Fibroblast of skin of left biceps (primary cell): Measurements from ENCODE around the gene VGLL3.
A peak's percentile ranks its signal among the peaks of the same experiment; 100 is the strongest.
"Not testable (repeated sequence)": the region's sequence is repeated elsewhere in the genome, so short reads cannot be mapped to it uniquely, and the experiment has no call there.

ENCODE experiments used
- DNase-seq, 2 experiments: peaks; one replicate each; pipeline ENCODE4 v3.0.0-alpha.2; 2013; ENCODE audit warnings: low read depth in 2 of 2

VGLL3 gene

DNA sequence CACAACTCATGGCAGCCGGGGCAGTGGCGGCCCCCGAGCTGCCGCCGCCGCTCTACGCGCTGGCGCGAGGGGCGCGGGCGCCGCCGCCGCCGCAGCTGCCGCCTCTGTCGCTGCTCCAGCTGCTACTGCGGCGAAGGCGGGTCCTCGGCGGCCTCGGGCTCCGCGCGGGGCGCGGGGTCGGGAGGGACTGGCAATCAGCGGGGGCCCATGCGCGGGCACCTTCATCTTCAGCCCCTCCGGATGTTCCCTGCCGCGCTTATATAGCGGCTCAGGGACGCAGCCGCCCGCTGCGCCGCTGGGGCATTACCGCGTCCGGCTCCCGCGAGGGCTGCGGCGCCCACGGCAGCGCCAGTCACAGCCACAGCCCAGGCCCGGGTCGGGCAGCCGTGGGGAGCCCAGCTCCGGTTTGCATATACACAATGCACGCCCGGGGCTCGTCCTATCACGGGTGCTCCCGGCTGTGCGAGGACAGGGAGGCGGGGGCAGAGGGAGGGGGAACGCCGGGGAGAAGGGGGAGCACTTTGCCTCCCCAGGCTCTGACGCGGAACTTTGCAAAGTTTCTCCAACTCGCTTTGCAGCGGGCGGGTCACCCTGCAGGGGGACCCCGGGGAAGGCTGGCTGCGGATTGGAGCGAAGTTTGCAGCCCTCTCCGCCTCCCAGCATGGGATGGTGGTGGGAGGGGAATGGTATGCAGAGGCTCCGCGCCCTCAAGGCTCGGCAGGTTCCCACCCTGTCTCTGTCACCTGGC is at the start of gene VGLL3:
Gene VGLL3 (minus strand): TSS at position 416 of the 748 bp plus-strand sequence. CDS start 406 bp downstream, at position 10.
- peak; percentile 79 to 83 for DNase-seq

DNA sequence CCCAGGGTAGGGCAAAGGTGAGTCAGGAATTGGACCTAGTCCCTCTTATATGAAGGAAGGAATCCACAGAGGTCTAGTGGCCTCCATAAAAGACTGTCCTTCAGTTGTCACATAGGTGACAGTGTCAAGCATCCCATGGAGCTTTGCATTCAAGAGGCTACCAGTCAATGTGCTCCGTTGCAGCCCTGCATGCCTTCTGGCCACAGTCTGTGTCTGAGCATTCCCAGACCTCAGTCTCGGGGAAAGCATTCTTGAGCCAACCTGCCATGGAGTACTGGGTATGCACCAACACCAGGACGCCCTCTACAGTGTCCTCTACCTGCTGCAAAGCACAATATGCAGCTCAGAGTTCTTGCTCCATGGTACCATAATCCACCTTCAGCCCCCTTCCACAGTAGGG is 46.7 kb upstream of the VGLL3 start:
- no peak for DNase-seq

DNA sequence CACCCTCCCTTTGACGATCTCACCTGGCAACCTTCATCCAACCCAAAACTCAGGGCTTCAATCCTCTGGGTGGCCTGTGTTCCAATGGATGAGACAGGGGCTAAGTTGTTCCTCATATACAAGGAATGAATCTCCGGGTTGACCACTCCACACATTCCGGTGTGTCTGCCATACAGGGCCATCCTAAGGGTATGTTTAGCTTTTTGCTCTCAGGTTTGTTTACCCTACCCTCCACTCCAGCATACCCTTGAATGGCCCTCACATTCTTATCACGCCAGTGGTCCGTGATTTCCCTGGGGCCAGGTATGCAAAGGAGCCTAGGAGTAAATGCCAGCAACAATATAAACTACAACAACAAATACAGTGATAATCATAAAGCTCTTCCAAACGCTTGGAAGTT is 45.7 kb upstream of the VGLL3 start:
- no peak for DNase-seq

DNA sequence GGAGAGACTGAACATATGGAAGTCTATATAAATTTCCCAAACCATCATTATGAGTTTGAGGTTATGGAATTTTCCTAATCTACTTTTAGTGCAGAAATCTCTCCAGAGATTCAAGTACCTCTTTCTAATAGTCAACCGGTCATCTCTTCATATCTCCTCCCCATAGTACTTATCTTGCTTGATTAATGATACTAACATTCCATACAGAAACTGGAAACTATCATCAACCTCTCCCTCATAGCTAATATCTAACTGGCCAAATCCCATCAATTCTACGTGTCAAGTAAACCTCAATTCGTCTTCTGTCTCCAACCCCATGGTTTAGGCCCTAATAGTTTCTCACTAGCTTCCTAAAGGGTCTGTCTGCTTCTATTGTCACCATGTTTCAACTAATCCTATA is 44.4 kb upstream of the VGLL3 start:
- DNase-seq = no peak

GRCh38 chr3:87033205-87033604 is 42.3 kb upstream of the VGLL3 start:
- DNase-seq = no peak

DNA sequence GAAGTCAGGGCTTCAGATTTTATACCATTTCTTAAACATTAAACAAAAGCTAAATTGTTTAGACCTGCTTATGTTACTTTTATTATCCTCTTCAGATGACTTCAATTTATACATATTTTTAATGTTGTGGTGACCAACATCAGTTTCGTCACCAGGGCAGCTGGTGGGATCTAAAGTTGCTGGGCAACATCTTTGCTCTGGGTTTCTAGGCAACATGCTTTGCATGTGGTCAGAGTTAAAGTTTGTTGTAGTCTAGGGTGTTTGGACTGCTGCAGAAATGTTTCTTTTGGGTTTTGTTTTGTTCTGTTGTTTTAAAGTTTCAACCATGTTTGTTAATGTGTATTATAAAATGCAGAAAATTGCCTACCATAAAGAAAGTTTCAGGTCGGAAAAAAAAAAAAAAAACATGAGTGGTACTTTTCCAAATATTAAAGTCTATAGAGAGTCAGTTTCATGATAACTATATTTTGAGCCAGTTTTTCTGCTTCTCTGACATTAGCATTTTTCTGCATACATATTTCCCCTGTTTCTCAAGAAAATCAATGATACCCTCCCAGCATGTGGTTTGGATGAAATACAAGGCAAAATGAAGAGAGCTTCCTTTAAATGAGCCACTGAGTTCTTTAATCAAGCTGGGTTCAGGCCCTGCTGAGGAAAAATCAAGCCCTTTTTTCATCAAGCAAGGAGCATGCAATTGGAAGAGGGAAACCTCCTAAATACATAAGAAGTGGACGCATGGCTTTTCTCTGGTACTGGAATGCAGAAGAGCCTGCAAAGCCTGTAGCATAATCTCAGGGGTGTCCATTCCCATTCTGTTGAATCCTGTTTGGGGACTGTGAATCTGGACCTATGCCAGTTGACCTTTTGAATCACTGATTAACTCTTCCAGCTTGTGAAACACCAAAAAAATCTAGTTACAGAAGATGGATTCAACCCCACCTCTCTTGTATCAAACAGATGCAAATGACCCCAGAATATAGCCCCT is 35.0 kb upstream of the VGLL3 start:
- DNase-seq = no peak

GRCh38 chr3:87017370-87017769 is 26.4 kb upstream of the VGLL3 start:
- DNase-seq = not testable (repeated sequence)

DNA sequence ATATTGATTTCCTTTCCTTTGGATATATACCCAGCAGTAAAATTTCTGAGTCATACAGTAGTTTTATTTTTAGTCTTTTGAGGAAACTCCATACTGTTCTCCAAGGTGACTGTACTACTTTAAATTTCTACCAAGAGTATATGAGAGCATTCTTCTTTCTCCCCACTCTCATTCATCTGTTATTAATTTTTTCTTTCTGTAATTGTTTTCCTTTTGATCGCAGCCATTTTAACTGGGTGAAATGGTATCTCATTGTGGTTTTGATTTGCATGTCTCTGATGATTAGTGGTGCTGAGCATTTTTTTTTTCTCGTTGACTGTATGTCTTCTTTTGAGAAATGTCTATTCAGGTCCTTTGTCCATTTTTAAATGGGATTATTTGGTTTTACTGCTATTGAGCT is 18.3 kb upstream of the VGLL3 start:
- DNase-seq = no peak

DNA sequence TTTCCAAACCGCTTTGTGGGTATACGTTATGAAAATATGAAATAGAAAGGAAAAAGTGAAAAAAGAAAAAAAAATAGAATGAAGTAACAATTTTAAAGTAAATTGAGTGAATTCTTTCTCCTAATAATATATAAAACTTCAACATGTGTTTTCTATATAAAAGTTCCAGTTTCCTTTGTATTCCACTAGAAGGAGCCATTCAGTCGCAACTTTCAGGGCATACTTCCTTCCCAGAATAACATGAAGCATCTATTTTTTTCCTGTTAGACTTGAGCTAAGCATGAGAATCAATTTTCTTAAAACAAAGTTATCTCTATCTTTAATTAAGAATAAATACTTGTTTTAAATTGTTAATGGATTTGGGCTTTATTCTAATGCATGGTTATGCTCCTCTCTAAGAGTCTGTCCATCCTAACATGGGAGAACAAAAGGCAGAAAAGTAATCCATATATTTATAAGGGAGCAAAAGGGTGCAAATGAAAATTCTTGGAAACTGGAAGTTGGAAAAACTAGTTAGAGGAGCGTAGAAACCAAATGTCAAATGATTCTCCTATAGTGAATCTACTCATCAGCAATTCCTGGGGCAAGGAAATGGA is 16.0 kb upstream of the VGLL3 start:
- DNase-seq = no peak

DNA sequence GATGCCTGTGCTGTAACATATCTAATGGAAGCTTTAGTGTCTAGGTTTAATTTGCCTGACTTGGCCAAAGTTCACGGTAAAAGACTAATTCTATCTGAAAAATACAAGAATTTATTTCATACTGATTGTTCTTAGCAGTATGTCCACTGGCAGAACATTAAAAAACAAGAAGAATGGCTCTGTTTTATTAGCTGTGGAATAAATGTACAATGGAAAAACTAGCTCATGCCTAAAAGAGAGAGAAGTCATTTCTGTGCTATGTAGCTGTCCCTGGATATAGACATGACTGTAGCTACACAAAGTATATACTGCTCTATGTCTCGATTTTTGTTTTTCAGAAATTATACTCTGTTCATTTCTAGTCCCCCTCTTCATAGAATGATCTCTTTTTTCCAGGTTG is 13.9 kb upstream of the VGLL3 start:
- no peak for DNase-seq

- no peak for DNase-seq
Observed at GRCh38 chr3:87002346-87002745, 11.4 kb upstream of the VGLL3 start.

DNA sequence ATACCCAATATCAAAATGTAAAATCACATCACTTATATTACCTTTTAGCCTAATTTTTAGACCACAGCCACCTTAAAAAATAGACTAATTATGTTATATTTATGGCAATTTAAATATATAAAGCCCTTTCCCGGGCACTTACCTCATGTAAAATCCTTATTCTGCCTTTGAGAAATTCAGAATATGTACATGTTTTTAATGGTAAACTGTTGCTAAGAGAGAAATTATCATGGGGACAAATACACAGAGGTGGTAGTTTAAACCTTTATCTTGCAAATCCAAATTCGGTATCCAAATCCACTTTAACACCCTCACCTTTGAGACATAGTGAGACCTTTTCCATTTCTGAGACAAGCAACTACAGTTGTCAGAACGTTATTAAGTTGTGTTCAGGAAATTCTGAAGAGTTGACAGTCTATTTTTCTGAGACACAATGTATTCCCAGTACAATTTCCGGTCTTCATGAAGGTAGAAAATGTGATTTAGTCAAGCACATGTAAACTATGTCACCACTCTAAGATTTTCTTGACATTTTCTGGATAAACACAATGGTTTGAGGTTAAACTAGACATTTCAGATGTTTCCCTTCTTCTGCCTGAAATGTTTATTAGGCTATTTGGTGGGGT is 10.6 kb upstream of the VGLL3 start:
- no peak for DNase-seq

GRCh38 chr3:87000940-87001339 is 10.0 kb upstream of the VGLL3 start:
- DNase-seq = no peak

DNA sequence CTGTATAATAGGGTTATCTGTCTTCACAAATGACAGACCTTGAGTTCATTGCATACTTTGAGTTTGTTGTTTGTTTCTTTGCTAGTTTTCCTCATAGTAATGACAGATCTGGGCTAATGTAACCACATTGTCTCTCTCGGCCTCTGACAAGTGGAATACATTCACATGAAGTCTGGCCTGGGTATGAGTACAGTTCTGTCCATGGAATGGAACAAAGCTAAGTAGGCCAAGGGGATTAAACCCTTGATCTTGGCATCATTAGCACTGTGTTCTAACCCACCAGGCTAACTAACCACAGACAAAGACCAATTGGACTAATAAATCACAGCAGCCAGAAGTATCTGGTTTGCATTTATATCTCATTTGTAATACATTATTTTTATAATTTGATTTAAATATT is 7.6 kb upstream of the VGLL3 start:
- DNase-seq = no peak

- no peak for DNase-seq
Observed at GRCh38 chr3:86996261-86996955, 5.5 kb upstream of the VGLL3 start.

GRCh38 chr3:86995537-86995936 is 4.6 kb upstream of the VGLL3 start:
- DNase-seq = peak in 1 of 2 experiments; percentile 62

GRCh38 chr3:86993704-86994103 is 2.8 kb upstream of the VGLL3 start:
- no peak for DNase-seq

DNA sequence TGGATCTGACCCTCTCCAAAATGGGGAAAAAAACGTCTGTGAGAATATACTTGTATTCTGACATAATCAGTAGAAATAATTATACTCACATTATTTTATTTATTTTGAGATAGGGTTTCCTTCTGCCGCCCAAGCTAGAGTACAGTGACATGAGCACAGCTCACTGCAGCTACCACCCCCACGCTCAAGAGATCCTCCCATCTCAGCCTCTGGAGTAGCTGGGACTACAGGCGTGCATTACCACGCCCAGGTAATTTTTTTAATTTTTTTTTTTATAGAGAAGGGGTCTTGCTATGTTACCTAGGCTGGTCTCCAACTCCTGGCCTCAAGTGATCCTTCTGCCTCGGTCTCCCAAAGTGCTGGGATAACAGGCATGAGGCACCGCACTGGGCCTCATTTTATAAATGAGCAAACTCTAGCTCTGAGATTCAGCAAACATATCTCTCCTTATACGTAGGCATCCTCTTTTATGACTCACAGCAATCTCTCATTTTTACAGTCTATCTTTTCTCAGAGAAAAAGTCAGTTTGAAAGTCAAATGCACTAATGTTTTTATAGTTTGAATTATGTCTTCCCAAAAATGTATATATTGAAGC is 989 bp upstream of the VGLL3 start:
- no peak for DNase-seq

DNA sequence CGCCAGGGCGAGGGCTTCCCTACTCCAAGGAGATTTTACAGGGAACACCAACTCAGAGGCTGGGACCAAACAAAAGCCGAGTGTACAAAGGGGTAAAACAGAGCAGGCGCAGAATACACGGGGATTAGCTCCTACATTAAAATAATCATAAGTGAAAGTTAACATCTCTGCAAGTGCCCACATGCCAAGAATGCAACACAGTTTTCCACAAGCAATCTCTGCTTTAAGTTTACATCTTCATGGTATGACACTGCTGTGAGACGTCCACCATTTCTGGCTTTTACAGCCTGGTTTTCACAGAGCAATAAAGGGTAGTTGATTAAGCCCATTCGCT is 500 bp upstream of the VGLL3 start:
- DNase-seq = no peak

DNA sequence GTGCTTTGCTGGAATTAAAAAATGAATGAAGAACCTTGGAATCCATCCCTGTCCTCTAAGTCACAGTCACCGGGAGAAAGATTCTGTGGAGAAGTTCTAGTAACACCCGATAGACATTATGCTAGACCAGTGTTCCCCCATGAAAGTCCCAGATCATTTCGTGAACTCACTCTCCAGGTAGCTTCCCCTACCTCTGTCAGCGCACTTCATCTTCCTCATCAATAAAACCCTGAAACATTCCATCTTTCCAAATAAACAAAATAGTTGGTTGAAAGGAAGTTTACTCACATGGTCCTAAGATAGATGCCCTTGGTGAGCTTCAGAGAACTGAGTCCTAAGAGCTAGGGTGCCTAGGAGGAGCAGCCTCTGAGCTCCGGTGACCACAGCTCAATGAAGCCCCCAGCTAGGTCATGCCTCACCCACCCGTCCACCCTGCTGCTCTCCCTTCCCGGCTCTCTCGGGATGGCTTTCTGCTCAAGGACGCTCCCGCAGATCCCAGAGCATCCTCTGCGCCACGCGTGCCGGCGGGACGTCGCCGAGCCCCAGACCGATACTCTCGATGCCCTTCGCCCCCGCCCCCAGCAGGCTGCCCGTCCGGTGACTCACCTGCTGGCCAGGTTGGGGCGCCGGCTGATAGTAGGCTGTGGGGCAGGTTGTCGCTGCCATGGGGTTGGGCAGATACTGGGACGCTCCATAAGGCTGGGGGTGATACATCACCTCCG is 776 bp downstream of the VGLL3 start:
- no peak for DNase-seq
